Neural cell (in vitro differentiated cells): ENCODE measurements around the gene DUSP22.

Source experiments
- CTCF ChIP-seq: fragments of 450-650 bp; IDR thresholded peaks from 2 replicates; pipeline ENCODE4 v1.5.1; 2014; ENCODE audit warnings: antibody characterized with exemption, mild to moderate bottlenecking, moderate library complexity; ENCODE audit not compliant: poor library complexity, severe bottlenecking
- EZH2 ChIP-seq: fragments of 200-600, 300-800 bp; shearing (Covaris generic), sonication (generic); IDR thresholded peaks from 2 replicates; pipeline ENCODE4 v1.6.1; 2014; ENCODE audit warnings: antibody characterized with exemption, low read length, borderline replicate concordance, mild to moderate bottlenecking; ENCODE audit not compliant: insufficient read depth, poor library complexity, severe bottlenecking
- MXI1 ChIP-seq: fragments of 450-650 bp; conservative IDR thresholded peaks from 2 replicates; pipeline ENCODE4 v1.6.1; 2014; ENCODE audit warnings: antibody characterized with exemption, mild to moderate bottlenecking; ENCODE audit not compliant: poor library complexity, severe bottlenecking
- POLR2AphosphoS5 ChIP-seq: IDR thresholded peaks from 2 replicates; pipeline ENCODE4 v1.6.1; 2012
- RAD21 ChIP-seq: fragments of 450-650 bp; conservative IDR thresholded peaks from 2 replicates; pipeline ENCODE4 v1.6.1; 2014; ENCODE audit warnings: antibody characterized with exemption, mild to moderate bottlenecking, moderate library complexity

GRCh38 chr6:279341-280029 lies 12.8 kb upstream of the DUSP22 start:
- TF ChIP-seq CTCF, result no peak
- TF ChIP-seq RAD21, result no peak
- TF ChIP-seq POLR2AphosphoS5, result no peak
- no peak for TF ChIP-seq MXI1
- no peak for TF ChIP-seq EZH2
